GM18519 (cell line): ENCODE data around the gene LLCFC1.
"Not testable (repeated sequence)": the region's sequence is repeated elsewhere in the genome, so short reads cannot be mapped to it uniquely, and the experiment has no call there.

Experiments used
- ATAC-seq: cut with Tn5 transposase; IDR thresholded peaks from one replicate; pipeline ENCODE4 v1.9.1; 2021; ENCODE audit warnings: mild to moderate bottlenecking, moderate library complexity; ENCODE audit not compliant: unreplicated experiment, low FRiP score

The LLCFC1 gene

GRCh38 chr7:142968229-142968628 lies 28.9 kb downstream of the LLCFC1 start:
- ATAC-seq: no peak

GRCh38 chr7:142969183-142969582 lies 29.9 kb downstream of the LLCFC1 start:
- no peak for ATAC-seq

DNA sequence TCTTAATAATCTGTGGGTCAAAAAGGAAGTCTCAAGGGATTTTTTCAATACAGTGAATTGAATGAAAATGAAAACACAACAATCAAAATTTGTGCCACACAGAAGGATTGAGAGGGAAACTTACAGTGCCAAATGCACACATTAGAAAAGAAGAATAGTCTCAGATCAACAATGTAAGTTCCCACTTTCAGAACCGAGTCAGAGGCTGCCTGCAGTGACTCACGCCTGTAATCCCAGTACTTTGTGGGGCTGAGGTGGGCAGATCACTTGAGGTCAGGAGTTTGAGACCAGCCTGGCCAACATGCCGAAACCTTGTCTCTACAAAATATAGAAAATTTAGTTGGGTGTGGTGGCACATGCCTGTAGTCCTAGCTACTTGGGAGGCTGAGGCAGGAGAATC lies 35.3 kb downstream of the LLCFC1 start:
- ATAC-seq: no peak

DNA sequence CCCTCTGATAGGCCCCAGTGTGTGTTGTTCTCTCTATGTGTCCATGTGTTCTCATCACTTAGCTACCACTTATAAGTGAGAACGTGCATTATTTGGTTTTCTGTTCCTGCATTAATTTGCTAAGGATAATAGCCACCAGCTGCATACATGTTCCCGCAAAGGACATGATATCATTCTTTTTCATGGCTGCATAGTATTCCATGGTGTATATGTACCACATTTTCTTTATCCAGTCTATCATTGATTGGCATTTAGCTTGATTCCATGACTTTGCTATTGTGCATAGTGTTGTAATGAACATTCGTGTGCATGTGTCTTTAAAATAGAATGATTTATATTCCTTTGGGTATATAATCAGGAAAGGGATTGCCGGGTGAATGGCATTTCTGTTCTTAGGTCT lies 39.1 kb downstream of the LLCFC1 start:
- not testable (repeated sequence) for ATAC-seq

GRCh38 chr7:142983825-142984224 lies 44.5 kb downstream of the LLCFC1 start:
- no peak for ATAC-seq

DNA sequence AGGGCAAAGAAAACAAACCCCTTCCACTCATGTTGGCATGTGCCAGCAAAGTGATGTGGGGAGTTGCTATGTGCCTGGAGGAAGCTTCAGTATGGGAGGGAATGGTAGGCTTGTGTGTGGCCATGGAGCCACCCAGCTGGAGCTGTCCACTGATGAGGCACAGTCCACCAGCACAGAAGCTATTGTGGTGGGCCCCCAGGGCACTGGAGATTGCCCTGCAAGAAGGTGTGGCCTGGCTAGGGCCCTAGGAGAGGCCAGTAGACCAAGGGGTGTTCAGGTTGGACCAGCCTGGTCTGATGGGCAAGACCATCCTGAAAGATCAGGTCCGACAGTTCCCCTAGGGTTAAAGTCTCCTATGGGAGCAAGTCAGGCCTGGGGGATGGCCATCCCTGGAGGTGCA lies 45.0 kb downstream of the LLCFC1 start:
- ATAC-seq: no peak
